DOHH2 (cell line): ENCODE results near the gene CEACAM20.

Source experiments
- H3F3A ChIP-seq: fragments of 200-600 bp; sonication (generic), shearing (Covaris generic); 2 replicates; pipeline ENCODE4 v1.6.0; 2016; ENCODE audit warnings: antibody characterized with exemption, mild to moderate bottlenecking; ENCODE audit not compliant: control insufficient read depth, insufficient read depth
- H3K27ac ChIP-seq: fragments of 200-600 bp; sonication (generic); 2 replicates; pipeline ENCODE4 v1.5.1; 2014; ENCODE audit warnings: low read depth, mild to moderate bottlenecking, low read length, moderate library complexity
- H3K27me3 ChIP-seq: fragments of 200-600 bp; sonication (generic); 2 replicates; pipeline ENCODE4 v1.6.1; 2014; ENCODE audit warnings: mild to moderate bottlenecking, low read length, mixed read lengths; ENCODE audit not compliant: control insufficient read depth
- H3K36me3 ChIP-seq: fragments of 200-600 bp; sonication (generic); 2 replicates; pipeline ENCODE4 v1.6.1; 2014; ENCODE audit warnings: mild to moderate bottlenecking, low read length, moderate library complexity, mixed read lengths; ENCODE audit not compliant: control insufficient read depth
- H3K4me1 ChIP-seq: fragments of 200-600 bp; sonication (generic); 2 replicates; pipeline ENCODE4 v1.6.1; 2014; ENCODE audit warnings: mild to moderate bottlenecking, low read length, mixed read lengths; ENCODE audit not compliant: control insufficient read depth
- H3K4me2 ChIP-seq: fragments of 200-600 bp; sonication (generic); 2 replicates; pipeline ENCODE4 v1.6.0; 2014; ENCODE audit warnings: mild to moderate bottlenecking, low read length, moderate library complexity
- H3K4me3 ChIP-seq: fragments of 200-600 bp; sonication (generic); 2 replicates; pipeline ENCODE4 v1.5.1; 2014; ENCODE audit warnings: mild to moderate bottlenecking, low read length, mixed read lengths
- H3K79me2 ChIP-seq: fragments of 200-600 bp; sonication (generic); 2 replicates; pipeline ENCODE4 v1.6.1; 2014; ENCODE audit warnings: mild to moderate bottlenecking, low read length, mixed read lengths; ENCODE audit not compliant: control insufficient read depth
- H3K9me2 ChIP-seq: fragments of 200-600 bp; sonication (generic); replicated peaks from 2 replicates; pipeline ENCODE4 v1.6.1; 2014; ENCODE audit warnings: mild to moderate bottlenecking, low read length, mixed read lengths; ENCODE audit not compliant: control insufficient read depth
- H3K9me3 ChIP-seq: fragments of 200-600 bp; sonication (generic); 2 replicates; pipeline ENCODE4 v1.6.1; 2014; ENCODE audit warnings: antibody characterized with exemption, low read length, mixed read lengths; ENCODE audit not compliant: control insufficient read depth, insufficient read depth
- H4K20me1 ChIP-seq: fragments of 200-600 bp; sonication (generic); 2 replicates; pipeline ENCODE4 v1.6.0; 2014; ENCODE audit warnings: low read depth, mild to moderate bottlenecking, antibody characterized with exemption, low read length, moderate library complexity; ENCODE audit not compliant: control insufficient read depth, insufficient read depth
- CTCF ChIP-seq: fragments of 200-600 bp; sonication (generic); IDR thresholded peaks from one replicate; pipeline ENCODE4 v1.5.1; 2014; ENCODE audit warnings: antibody characterized with exemption, mild to moderate bottlenecking, low read depth, low read length; ENCODE audit not compliant: poor library complexity, severe bottlenecking
- EZH2phosphoT487 ChIP-seq: fragments of 200-600 bp; sonication (generic); IDR thresholded peaks from 2 replicates; pipeline ENCODE4 v1.6.1; 2017; ENCODE audit warnings: borderline replicate concordance, mild to moderate bottlenecking, antibody characterized with exemption, low read length, moderate library complexity, mixed read lengths

The CEACAM20 gene

GRCh38 chr19:44532819-44533218 lies 3.3 kb upstream of the CEACAM20 start:
- Histone ChIP-seq H4K20me1 (no peaks in the 10 kb centered on the region), H3K9me2 (no peaks in the 10 kb centered on the region; the same call in 1 of the 2 replicates), H3K9me3 (peaks cover 3% of the 10 kb centered on the region; the same call in 1 of the 2 replicates), H3K79me2 (no peaks in the 10 kb centered on the region), H3K4me2 (no peak overlapping the region), H3K4me3 (no peak overlapping the region), H3K27ac (no peak overlapping the region), H3K4me1 (no peaks in the 10 kb centered on the region), H3K27me3 (no peaks in the 10 kb centered on the region), H3F3A (no peaks in the 10 kb centered on the region), H3K36me3 (no peaks in the 10 kb centered on the region)
- no peak for TF ChIP-seq CTCF
- no peak for TF ChIP-seq EZH2phosphoT487

- Histone ChIP-seq H3K9me3 (peaks cover 2% of the 10 kb centered on the region; the same call in 1 of the 2 replicates), H3K27me3 (no peaks in the 10 kb centered on the region), H3K4me2 (no peak overlapping the region), H3F3A (no peaks in the 10 kb centered on the region), H3K4me1 (no peaks in the 10 kb centered on the region), H3K27ac (no peak overlapping the region), H4K20me1 (no peaks in the 10 kb centered on the region), H3K4me3 (no peak overlapping the region), H3K79me2 (no peaks in the 10 kb centered on the region), H3K36me3 (no peaks in the 10 kb centered on the region), H3K9me2 (no peaks in the 10 kb centered on the region)
- TF ChIP-seq CTCF (no peak), EZH2phosphoT487 (no peak)
Observed at GRCh38 chr19:44530777-44531176, 1.3 kb upstream of the CEACAM20 start.

- no peaks in the 10 kb centered on the region for H3K9me2 ChIP-seq
- TF ChIP-seq CTCF (no peak), EZH2phosphoT487 (no peak)
- no peaks in the 10 kb centered on the region for H3K4me1 ChIP-seq
Observed at GRCh38 chr19:44527554-44527953, 1.9 kb downstream of the CEACAM20 start.

More at GRCh38 chr19:44527554-44527953, 1.9 kb downstream of the CEACAM20 start:
- no peaks in the 10 kb centered on the region for H3K27me3 ChIP-seq
- H4K20me1 ChIP-seq: no peaks in the 10 kb centered on the region
- no peak overlapping the region for H3K27ac ChIP-seq
- H3K4me2 ChIP-seq: no peak overlapping the region
- no peak overlapping the region for H3K4me3 ChIP-seq
- H3K9me3 ChIP-seq: no peaks in the 10 kb centered on the region
- no peaks in the 10 kb centered on the region for H3K79me2 ChIP-seq
- H3K36me3 ChIP-seq: no peaks in the 10 kb centered on the region
- no peaks in the 10 kb centered on the region for H3F3A ChIP-seq
